Measurements from ENCODE around the gene CATSPERZ.

DNA sequence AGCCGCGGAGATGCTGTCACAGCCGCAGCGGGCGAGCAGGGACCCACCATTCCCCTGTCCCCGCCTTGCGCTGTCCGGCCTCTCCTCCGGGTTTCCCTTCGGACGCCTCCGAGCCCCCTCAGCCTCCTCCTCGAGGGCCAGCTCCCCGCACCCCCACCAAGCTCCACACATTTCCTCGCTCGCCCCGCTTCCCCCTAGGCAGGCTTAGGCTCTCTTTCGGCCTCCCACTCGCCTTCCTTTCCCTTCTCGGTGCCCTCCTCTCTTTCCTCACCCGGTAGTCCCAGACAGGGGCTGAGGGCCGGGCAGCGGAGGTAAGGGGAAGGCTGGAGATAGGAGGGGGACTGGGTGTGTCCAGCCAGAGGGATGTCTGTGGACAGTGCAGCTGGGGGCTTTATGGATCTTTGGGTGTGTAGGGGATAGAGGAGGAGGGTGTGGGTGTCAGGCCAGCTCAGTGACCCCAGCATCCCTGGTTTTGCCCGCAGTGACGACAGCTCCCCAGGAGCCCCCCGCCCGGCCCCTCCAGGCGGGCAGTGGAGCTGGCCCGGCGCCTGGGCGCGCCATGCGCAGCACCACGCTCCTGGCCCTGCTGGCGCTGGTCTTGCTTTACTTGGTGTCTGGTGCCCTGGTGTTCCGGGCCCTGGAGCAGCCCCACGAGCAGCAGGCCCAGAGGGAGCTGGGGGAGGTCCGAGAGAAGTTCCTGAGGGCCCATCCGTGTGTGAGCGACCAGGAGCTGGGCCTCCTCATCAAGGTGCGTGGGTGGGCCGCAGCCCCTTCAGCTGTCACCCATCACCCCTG is 7.5 kb upstream of the CATSPERZ start:
- TF ChIP-seq CTCF (conservative IDR thresholded peaks at IDR 0.05; ENCODE audit: low read length) (no peak), EZH2phosphoT487 (IDR thresholded peaks at IDR 0.05; ENCODE audit: borderline replicate concordance) (no peak)
